ENCODE measurements around the gene TRAF2. TPM values are rescaled to one million over a fixed set of nuclear protein-coding genes. Genes with fewer than 3 reads are reported as not detected.

Gene TRAF2
- total and polyA plus RNA-seq, 2 donors (not counting 3 experiments of a cell fraction or from before 2014, with no cell fraction given) = 10.9 to 23.1 TPM

DNA sequence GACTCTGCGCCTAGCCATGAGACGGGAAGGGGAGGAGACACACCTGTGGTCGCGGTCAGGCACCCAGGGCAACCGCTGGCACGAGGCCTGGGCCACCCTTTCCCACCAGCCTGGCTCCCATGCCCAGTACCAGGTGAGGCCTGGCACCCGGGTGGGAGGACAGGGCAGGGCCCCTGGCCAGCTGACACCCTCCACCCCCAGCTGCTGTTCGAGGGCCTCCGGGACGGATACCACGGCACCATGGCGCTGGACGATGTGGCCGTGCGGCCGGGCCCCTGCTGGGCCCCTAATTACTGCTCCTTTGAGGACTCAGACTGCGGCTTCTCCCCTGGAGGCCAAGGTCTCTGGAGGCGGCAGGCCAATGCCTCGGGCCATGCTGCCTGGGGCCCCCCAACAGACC lies 29.1 kb upstream of the TRAF2 start:
- H3K4me2 ChIP-seq (ENCODE audit: insufficient read depth, low read length) = no peak overlapping the region
- no peaks in the 10 kb centered on the region for H3K9me3 ChIP-seq (replicated peaks; ENCODE audit: control insufficient read depth, insufficient read depth, low read length)
- H3K79me2 ChIP-seq (ENCODE audit: control insufficient read depth, insufficient read depth, low read length) = no peaks in the 10 kb centered on the region
- dilution Hi-C loops (cut with MboI; ENCODE audit: extremely low pct_ligation_motif_present, low sequenced_read_pairs) = no loop called here
- no TSS peak for BruUV-seq (replicated peaks)
- FAIRE-seq (no peak), DNase-seq (ENCODE audit: low read depth, low spot score) (no peak)
- no peak overlapping the region for H3K9ac ChIP-seq (replicated peaks; ENCODE audit: extremely low read depth, insufficient read depth, low read length)
- ChIA-PET POLR2A (no interaction called here), CTCF (no interaction called here)
- peaks cover 0 to 6% of the 10 kb centered on the region in 2 experiments for H3K36me3 ChIP-seq (ENCODE audit: control insufficient read depth in 2 of 2, extremely low read depth in 1 of 2, insufficient read depth in 2 of 2, low read length in 2 of 2)
- no peaks in the 10 kb centered on the region for H3K27me3 ChIP-seq (ENCODE audit: control insufficient read depth in 2 of 2, insufficient read depth in 2 of 2, low read length in 2 of 2)
- no peak overlapping the region for H2AFZ ChIP-seq (ENCODE audit: low read depth, low read length)
- intact Hi-C loops (cut with micrococcal nuclease) = no loop called here
- H3K4me3 ChIP-seq (replicated peaks in 1 of 3; ENCODE audit: insufficient read depth in 1 of 3, low read depth in 1 of 3, low read length in 3 of 3) = no peak overlapping the region
- no peaks in the 10 kb centered on the region for H4K20me1 ChIP-seq (replicated peaks; ENCODE audit: control insufficient read depth, extremely low read depth, insufficient read depth, low read length)
- H3K9me1 ChIP-seq (replicated peaks; ENCODE audit: control insufficient read depth, extremely low read depth, insufficient read depth, low read length) = no peaks in the 10 kb centered on the region
- no peak for TF ChIP-seq EZH2 (IDR thresholded peaks at IDR 0.05; ENCODE audit: borderline replicate concordance, low read depth, low read length, severe bottlenecking)
- no peak for TF ChIP-seq JUN (IDR thresholded peaks at IDR 0.05; ENCODE audit: borderline replicate concordance, insufficient read depth, insufficient read length, low read depth)
- TF ChIP-seq MYC (IDR thresholded peaks at IDR 0.05; ENCODE audit: low read depth, low read length) = no peak
- TF ChIP-seq POLR2AphosphoS5 (IDR thresholded peaks at IDR 0.05; ENCODE audit: insufficient read depth, low read depth, low read length) = no peak
- no peak for TF ChIP-seq GATA2 (IDR thresholded peaks at IDR 0.05; ENCODE audit: insufficient read depth, insufficient read length, low read depth, low read length)
- no peak for TF ChIP-seq FOS (IDR thresholded peaks at IDR 0.05; ENCODE audit: borderline replicate concordance, insufficient read depth, low read length)
- TF ChIP-seq, protein P1, sequence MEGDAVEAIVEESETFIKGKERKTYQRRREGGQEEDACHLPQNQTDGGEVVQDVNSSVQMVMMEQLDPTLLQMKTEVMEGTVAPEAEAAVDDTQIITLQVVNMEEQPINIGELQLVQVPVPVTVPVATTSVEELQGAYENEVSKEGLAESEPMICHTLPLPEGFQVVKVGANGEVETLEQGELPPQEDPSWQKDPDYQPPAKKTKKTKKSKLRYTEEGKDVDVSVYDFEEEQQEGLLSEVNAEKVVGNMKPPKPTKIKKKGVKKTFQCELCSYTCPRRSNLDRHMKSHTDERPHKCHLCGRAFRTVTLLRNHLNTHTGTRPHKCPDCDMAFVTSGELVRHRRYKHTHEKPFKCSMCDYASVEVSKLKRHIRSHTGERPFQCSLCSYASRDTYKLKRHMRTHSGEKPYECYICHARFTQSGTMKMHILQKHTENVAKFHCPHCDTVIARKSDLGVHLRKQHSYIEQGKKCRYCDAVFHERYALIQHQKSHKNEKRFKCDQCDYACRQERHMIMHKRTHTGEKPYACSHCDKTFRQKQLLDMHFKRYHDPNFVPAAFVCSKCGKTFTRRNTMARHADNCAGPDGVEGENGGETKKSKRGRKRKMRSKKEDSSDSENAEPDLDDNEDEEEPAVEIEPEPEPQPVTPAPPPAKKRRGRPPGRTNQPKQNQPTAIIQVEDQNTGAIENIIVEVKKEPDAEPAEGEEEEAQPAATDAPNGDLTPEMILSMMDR (IDR thresholded peaks at IDR 0.05; ENCODE audit: extremely low read depth in 1 of 2, insufficient read depth in 1 of 2, low read depth in 1 of 2, low read length in 2 of 2) = no peak
- TF ChIP-seq MAX (IDR thresholded peaks at IDR 0.05; ENCODE audit: insufficient read depth, insufficient read length) = no peak
- TF ChIP-seq POLR2A (IDR thresholded peaks at IDR 0.05; ENCODE audit: low read depth, low read length) = no peak
- no peak overlapping the region for H3K27ac ChIP-seq (ENCODE audit: insufficient read depth, low read depth, low read length)
- no peaks in the 10 kb centered on the region for H3K4me1 ChIP-seq (ENCODE audit: control insufficient read depth, extremely low read depth, insufficient read depth, low read length)
